ENCODE results near the gene DAGLA. TPM values are rescaled to one million over a fixed set of nuclear protein-coding genes. Genes with fewer than 3 reads are reported as not detected.

Gene DAGLA
- total RNA-seq, 1 experiment from 2014 or later: 4.5 TPM

GRCh38 chr11:61695917-61696316, 15.7 kb downstream of the DAGLA start:
- no CpG with 5 or more reads among the region's 17 CpGs for WGBS (ENCODE audit: extremely low coverage, insufficient read length, low lambda C conversion rate)
- H2AFZ ChIP-seq (ENCODE audit: low read length): no peak overlapping the region

More at GRCh38 chr11:61695917-61696316, 15.7 kb downstream of the DAGLA start:
- H3K79me1 ChIP-seq (ENCODE audit: insufficient read depth, low read depth, low read length, poor library complexity, severe bottlenecking): no peaks in the 10 kb centered on the region
- H3K4me1 ChIP-seq (ENCODE audit: insufficient read depth, low read length): peaks cover 9% of the 10 kb centered on the region; the same call in 1 of the 2 replicates
- Mint-ChIP-seq H3K36me3 (ENCODE audit: insufficient read depth in 1 of 3, low read depth in 3 of 3) (no peaks in the 10 kb centered on the region), H3K4me1 (peaks cover 53 to 54% of the 10 kb centered on the region in 2 experiments), H3K9me3 (peaks cover 0 to 2% of the 10 kb centered on the region in 2 experiments; a peak in 1 of 5 replicates), H3K27me3 (ENCODE audit: low read depth) (peaks cover 2% of the 10 kb centered on the region; the same call in 1 of the 2 replicates), H3K4me3 (no peak overlapping the region), H3K27ac (no peak overlapping the region; a peak in 1 of 7 replicates)
- H3T11ph ChIP-seq (ENCODE audit: low read length): no peak overlapping the region
- H3K27ac ChIP-seq (ENCODE audit: insufficient read length, low read depth, low read length): no peak overlapping the region
- H2BK12ac ChIP-seq (ENCODE audit: insufficient read length, low read depth, low read length): no peak overlapping the region
- peak; percentile 26; the same call in 2 of the 3 replicates for TF ChIP-seq CTCF (conservative IDR thresholded peaks at IDR 0.05)
- H3K9me3 ChIP-seq (ENCODE audit: control insufficient read depth, low read depth, low read length): no peaks in the 10 kb centered on the region
- no peak overlapping the region for H2BK15ac ChIP-seq (ENCODE audit: low read depth, low read length)
- H3K23me2 ChIP-seq (ENCODE audit: insufficient read length, low read depth, low read length, poor library complexity, severe bottlenecking): no peaks in the 10 kb centered on the region
- no peak overlapping the region for H4K5ac ChIP-seq (ENCODE audit: insufficient read length, low read depth, low read length)
- no peak overlapping the region for H3K9ac ChIP-seq (ENCODE audit: extremely low read depth, insufficient read length, low read length)
- H2AK5ac ChIP-seq (ENCODE audit: insufficient read length, low read length): no peak overlapping the region
- H3K14ac ChIP-seq (ENCODE audit: insufficient read depth, low read length): no peak overlapping the region
- no peak overlapping the region for H3K56ac ChIP-seq (ENCODE audit: insufficient read length, low read depth, low read length)
- H3K79me2 ChIP-seq (ENCODE audit: insufficient read depth, low read length): no peaks in the 10 kb centered on the region
- H4K91ac ChIP-seq (ENCODE audit: insufficient read length, low read depth, low read length): no peak overlapping the region
- no peaks in the 10 kb centered on the region for H4K20me1 ChIP-seq (ENCODE audit: control insufficient read depth, insufficient read depth, insufficient read length)
- DNase-seq: no peak
- no peaks in the 10 kb centered on the region for H3K27me3 ChIP-seq (ENCODE audit: insufficient read depth, low read length)
- H3K18ac ChIP-seq (ENCODE audit: insufficient read length, low read depth, low read length): no peak overlapping the region
- H3K4me2 ChIP-seq (ENCODE audit: insufficient read depth, insufficient read length, low read length): no peak overlapping the region
- no peak overlapping the region for H3K23ac ChIP-seq (ENCODE audit: insufficient read length, low read depth, low read length)
- no peak overlapping the region for H2BK20ac ChIP-seq (ENCODE audit: low read depth, low read length, poor library complexity, severe bottlenecking)
- H2BK5ac ChIP-seq (ENCODE audit: insufficient read length, low read length): no peak overlapping the region
- H4K8ac ChIP-seq (replicated peaks; ENCODE audit: insufficient read length, low read depth, low read length): no peak overlapping the region
- H2BK120ac ChIP-seq (ENCODE audit: low read depth, low read length, poor library complexity, severe bottlenecking): no peak overlapping the region
- H3K4ac ChIP-seq (ENCODE audit: low read depth, low read length): no peak overlapping the region

All from H9 (cell line).